Measurements from ENCODE around the gene DHH. TPM values are rescaled to one million over a fixed set of nuclear protein-coding genes. Genes with fewer than 3 reads are reported as not detected.

The DHH gene
- total RNA-seq, 1 donor from 2014 or later: 0.63 TPM

DNA sequence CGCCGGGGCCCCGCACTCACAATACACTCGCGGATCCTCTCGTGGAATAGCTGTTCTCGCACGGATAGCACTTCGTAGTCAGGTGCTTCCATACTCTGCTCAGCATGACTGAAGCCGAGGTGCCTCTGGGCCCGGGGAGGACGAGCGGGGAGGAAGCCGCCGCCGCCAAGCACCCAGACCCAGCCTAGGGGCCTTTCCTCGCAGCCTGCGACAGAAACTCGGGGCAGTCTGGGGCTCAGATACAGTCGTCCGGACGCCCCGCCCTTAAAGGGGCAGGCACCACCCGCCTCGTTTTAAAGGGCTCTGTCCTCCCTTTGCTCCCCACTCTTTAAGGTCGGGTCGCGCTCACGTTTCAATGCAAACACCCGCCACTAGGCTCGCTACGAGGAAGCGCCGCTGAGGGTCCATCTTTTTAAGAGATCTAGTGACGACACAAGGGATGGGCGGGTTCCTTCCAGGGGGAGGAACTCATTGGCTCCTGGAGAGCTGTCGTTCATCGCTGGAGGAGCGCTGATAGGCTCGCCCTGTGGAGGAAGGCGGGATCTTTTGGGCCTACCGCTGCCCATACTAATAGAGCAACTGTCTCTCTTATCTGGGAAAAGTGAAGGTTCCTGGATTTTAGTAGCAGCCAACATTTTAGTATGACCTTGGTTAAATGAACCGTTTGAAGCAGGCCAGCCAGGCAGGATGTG, 16.0 kb upstream of the DHH start, which contains the start of gene LMBR1L:
Gene LMBR1L, minus strand, starts transcription at position 384 of the 692 bp plus-strand sequence. Its CDS starts 292 bp downstream, at position 92.
- peak within 1 kb of the TSS; percentile 98 for H3K27ac Mint-ChIP-seq
- H3K4me1 Mint-ChIP-seq: peaks cover 28% of the 10 kb centered on the region
- no peaks in the 10 kb centered on the region for H3K36me3 Mint-ChIP-seq
- peak; percentile 85 to 93 for DNase-seq (ENCODE audit: low spot score in 2 of 2, unreplicated experiment in 2 of 2)
- H3K9me3 Mint-ChIP-seq: no peaks in the 10 kb centered on the region
- H3K27me3 Mint-ChIP-seq (ENCODE audit: low read depth): no peaks in the 10 kb centered on the region
- H3K4me3 Mint-ChIP-seq: peak within 1 kb of the TSS; percentile 97
- TF ChIP-seq, protein P1, sequence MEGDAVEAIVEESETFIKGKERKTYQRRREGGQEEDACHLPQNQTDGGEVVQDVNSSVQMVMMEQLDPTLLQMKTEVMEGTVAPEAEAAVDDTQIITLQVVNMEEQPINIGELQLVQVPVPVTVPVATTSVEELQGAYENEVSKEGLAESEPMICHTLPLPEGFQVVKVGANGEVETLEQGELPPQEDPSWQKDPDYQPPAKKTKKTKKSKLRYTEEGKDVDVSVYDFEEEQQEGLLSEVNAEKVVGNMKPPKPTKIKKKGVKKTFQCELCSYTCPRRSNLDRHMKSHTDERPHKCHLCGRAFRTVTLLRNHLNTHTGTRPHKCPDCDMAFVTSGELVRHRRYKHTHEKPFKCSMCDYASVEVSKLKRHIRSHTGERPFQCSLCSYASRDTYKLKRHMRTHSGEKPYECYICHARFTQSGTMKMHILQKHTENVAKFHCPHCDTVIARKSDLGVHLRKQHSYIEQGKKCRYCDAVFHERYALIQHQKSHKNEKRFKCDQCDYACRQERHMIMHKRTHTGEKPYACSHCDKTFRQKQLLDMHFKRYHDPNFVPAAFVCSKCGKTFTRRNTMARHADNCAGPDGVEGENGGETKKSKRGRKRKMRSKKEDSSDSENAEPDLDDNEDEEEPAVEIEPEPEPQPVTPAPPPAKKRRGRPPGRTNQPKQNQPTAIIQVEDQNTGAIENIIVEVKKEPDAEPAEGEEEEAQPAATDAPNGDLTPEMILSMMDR (IDR thresholded peaks at IDR 0.05; ENCODE audit: unreplicated experiment): peak; percentile 48

DNA sequence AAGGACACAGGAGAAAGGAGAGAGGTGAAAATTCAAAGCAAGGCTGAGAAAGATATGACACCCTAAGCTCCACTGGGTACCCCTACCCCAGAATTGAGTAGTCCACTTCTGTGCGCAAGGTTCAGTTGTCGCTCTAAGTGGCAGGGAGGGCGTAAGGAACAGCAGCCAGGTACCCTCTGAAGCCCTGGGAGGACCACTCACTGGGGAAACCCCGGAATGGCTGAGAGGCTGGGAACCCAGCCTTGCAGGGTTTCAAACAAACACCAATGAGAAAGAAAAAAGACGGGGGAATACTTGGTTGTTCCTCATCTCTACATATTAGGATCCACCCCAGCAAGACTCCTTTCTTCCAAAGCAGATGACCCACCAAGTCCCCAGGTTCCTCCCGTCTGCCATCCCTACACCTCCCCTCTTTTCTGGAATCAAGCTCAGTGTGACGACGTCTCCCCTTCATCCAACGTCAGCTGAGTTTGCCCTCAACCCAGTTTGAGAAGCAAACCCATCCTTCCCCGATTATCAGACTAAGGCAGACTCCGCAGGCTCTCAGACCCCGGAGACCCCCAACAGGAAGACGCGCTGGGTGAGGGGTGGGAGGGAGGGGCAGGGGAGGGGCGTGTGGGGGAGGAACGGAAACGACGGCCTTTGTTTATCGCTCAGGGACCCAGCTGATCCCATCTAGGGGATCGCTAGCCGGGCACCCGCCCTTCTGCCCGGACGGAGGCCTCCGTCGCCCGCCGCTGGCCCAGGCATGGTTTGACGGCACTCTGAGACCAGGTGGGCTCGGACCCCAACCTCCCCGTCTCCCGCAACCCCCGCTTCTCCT, 15.3 kb upstream of the DHH start:
- peak overlapping the region; percentile 97 for H3K4me3 Mint-ChIP-seq
- no peaks in the 10 kb centered on the region for H3K27me3 Mint-ChIP-seq (ENCODE audit: low read depth)
- peak overlapping the region; percentile 98 for H3K27ac Mint-ChIP-seq
- H3K4me1 Mint-ChIP-seq: peaks cover 28% of the 10 kb centered on the region
- TF ChIP-seq, protein P1 (IDR thresholded peaks at IDR 0.05; ENCODE audit: unreplicated experiment): no peak
- no peak for DNase-seq (ENCODE audit: low spot score in 2 of 2, unreplicated experiment in 2 of 2)
- no peaks in the 10 kb centered on the region for H3K9me3 Mint-ChIP-seq
- H3K36me3 Mint-ChIP-seq: no peaks in the 10 kb centered on the region

DNA sequence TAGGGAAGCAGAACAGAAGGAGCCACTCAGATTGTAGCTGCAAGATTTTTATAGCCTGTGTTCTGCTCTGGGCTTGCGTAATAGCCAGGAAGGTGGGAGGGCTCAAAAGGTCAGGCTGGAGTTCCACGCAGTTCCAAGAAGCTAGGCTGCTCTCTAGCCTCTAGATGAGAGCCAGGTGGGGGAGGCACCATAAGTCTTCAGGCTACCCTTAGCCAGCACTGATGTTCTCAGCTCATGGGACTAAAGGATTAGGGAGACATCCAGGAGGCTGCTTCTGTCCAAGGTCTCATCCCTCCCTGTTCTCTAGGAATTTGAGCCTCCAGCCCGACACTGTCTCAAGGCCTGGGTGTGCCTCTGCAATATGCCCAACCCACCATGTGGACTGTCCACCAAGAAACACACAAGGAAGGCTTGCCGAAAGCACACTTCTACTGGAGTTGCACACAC, 14.4 kb upstream of the DHH start:
- peak overlapping the region; percentile 97 for H3K27ac Mint-ChIP-seq
- TF ChIP-seq, protein P1 (IDR thresholded peaks at IDR 0.05; ENCODE audit: unreplicated experiment): no peak
- peak overlapping the region; percentile 97 for H3K4me3 Mint-ChIP-seq
- peaks cover 4% of the 10 kb centered on the region for H3K36me3 Mint-ChIP-seq
- H3K27me3 Mint-ChIP-seq (ENCODE audit: low read depth): no peaks in the 10 kb centered on the region
- H3K9me3 Mint-ChIP-seq: no peaks in the 10 kb centered on the region
- H3K4me1 Mint-ChIP-seq: peaks cover 28% of the 10 kb centered on the region
- no peak for DNase-seq (ENCODE audit: low spot score in 2 of 2, unreplicated experiment in 2 of 2)

DNA sequence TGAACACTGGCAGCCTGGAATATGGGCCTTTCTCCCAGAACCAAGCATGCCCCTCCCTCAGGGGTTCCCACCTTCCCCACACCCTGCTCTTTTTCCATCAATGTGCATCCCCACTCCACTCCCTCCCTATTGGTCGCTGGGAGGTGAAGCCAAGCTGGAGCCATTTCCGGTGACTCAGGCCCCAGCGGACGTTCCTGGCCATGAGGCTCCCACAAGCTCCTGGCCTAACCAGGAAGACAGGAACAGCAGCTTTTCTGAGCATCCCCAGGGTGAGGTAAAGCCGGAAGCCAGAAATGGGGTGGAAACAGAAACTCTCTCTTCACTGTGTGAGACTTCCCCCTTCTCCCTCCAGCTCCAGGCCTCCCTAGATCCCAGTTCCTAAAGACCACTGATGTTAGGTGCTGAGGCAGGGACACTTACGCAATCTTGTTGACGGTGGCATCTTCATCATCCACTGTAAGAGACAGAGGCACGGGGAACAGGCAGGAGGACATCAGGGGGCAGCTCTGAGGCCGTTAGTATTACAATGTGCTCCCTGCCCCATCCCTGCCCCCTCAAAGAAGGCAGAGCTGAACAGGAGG, 11.0 kb upstream of the DHH start:
- Mint-ChIP-seq H3K36me3 (peaks cover 19% of the 10 kb centered on the region), H3K27me3 (ENCODE audit: low read depth) (no peaks in the 10 kb centered on the region), H3K9me3 (no peaks in the 10 kb centered on the region), H3K4me3 (no peak overlapping the region), H3K4me1 (peaks cover 24% of the 10 kb centered on the region), H3K27ac (no peak overlapping the region)
- no peak for DNase-seq (ENCODE audit: low spot score in 2 of 2, unreplicated experiment in 2 of 2)
- TF ChIP-seq, protein P1 (IDR thresholded peaks at IDR 0.05; ENCODE audit: unreplicated experiment): no peak

DNA sequence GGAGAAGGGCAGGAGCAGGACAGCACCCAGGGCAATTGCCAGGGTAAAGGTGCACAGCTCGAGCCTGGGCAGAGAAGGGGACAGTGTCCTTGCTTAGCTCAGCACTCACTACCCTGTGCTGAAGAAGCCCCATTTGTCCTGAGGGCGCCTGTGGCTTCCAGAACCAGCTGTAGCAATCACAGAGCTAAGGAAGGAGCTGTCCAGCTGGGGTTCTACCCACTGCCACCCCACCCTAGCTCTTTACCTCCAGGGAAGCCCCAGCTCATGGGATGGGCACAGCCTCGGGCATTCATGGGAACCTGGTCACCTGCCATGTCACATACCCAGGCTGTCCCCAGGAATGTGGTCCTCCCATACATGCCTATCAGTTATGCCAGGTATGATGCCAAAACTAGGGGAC, 10.2 kb upstream of the DHH start:
- H3K36me3 Mint-ChIP-seq: peaks cover 26% of the 10 kb centered on the region
- TF ChIP-seq, protein P1 (IDR thresholded peaks at IDR 0.05; ENCODE audit: unreplicated experiment): no peak
- no peaks in the 10 kb centered on the region for H3K27me3 Mint-ChIP-seq (ENCODE audit: low read depth)
- peaks cover 22% of the 10 kb centered on the region for H3K4me1 Mint-ChIP-seq
- no peak overlapping the region for H3K27ac Mint-ChIP-seq
- H3K9me3 Mint-ChIP-seq: no peaks in the 10 kb centered on the region
- no peak for DNase-seq (ENCODE audit: low spot score in 2 of 2, unreplicated experiment in 2 of 2)
- H3K4me3 Mint-ChIP-seq: no peak overlapping the region
